ENCODE results near the gene FAM227B. TPM values are rescaled to one million over a fixed set of nuclear protein-coding genes. Genes with fewer than 3 reads are reported as not detected.

The FAM227B gene
- total RNA-seq, 1 experiment from 2014 or later, result 1.9 TPM

GRCh38 chr15:49308686-49309085 is 311.9 kb downstream of the FAM227B start:
- TF ChIP-seq, protein P1, sequence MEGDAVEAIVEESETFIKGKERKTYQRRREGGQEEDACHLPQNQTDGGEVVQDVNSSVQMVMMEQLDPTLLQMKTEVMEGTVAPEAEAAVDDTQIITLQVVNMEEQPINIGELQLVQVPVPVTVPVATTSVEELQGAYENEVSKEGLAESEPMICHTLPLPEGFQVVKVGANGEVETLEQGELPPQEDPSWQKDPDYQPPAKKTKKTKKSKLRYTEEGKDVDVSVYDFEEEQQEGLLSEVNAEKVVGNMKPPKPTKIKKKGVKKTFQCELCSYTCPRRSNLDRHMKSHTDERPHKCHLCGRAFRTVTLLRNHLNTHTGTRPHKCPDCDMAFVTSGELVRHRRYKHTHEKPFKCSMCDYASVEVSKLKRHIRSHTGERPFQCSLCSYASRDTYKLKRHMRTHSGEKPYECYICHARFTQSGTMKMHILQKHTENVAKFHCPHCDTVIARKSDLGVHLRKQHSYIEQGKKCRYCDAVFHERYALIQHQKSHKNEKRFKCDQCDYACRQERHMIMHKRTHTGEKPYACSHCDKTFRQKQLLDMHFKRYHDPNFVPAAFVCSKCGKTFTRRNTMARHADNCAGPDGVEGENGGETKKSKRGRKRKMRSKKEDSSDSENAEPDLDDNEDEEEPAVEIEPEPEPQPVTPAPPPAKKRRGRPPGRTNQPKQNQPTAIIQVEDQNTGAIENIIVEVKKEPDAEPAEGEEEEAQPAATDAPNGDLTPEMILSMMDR (IDR thresholded peaks at IDR 0.05; ENCODE audit: unreplicated experiment), result no peak
- no peak overlapping the region for H3K4me3 Mint-ChIP-seq (ENCODE audit: low read depth, unreplicated experiment)
- H3K4me1 Mint-ChIP-seq (ENCODE audit: low read depth, unreplicated experiment), result no peaks in the 10 kb centered on the region
- intact Hi-C loops (cut with micrococcal nuclease; ENCODE audit: unreplicated experiment), result no loop called here
- H3K36me3 Mint-ChIP-seq (ENCODE audit: insufficient read depth, unreplicated experiment), result peaks cover 5% of the 10 kb centered on the region
- no peak overlapping the region for H3K27ac Mint-ChIP-seq (ENCODE audit: unreplicated experiment)
- H3K27me3 Mint-ChIP-seq (ENCODE audit: unreplicated experiment), result no peaks in the 10 kb centered on the region
- CTCF ChIA-PET, result no interaction called here
- H3K9me3 Mint-ChIP-seq (ENCODE audit: low read depth, unreplicated experiment), result no peaks in the 10 kb centered on the region
- no TSS peak for BruUV-seq (replicated peaks)
- DNase-seq, result no peak

DNA sequence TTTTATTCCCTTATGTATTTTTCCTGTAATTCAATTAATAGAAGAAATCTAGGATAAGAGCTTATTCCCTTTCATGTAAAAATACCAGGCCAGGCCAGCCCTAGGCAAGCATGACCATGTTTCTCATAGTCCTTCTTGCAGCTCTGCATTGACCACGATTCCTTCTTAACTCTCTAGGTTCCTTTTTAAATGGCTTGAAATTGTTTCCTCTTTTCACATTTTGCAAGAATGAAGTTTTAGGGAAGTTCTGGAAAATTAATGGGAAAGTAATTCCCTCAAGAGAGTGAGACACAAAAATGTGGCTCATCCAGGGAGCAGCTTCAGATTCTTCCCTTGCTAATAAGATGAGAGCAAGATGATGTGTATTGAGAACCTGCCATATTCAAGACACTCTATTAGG is 314.1 kb downstream of the FAM227B start:
- TF ChIP-seq, protein P1 (IDR thresholded peaks at IDR 0.05; ENCODE audit: unreplicated experiment), result no peak
- BruUV-seq (replicated peaks), result no TSS peak
- H3K27me3 Mint-ChIP-seq (ENCODE audit: unreplicated experiment), result no peaks in the 10 kb centered on the region
- H3K4me3 Mint-ChIP-seq (ENCODE audit: low read depth, unreplicated experiment), result no peak overlapping the region
- CTCF ChIA-PET, result no interaction called here
- H3K27ac Mint-ChIP-seq (ENCODE audit: unreplicated experiment), result peak overlapping the region; percentile 3
- intact Hi-C loops (cut with micrococcal nuclease; ENCODE audit: unreplicated experiment), result no loop called here
- no peaks in the 10 kb centered on the region for H3K9me3 Mint-ChIP-seq (ENCODE audit: low read depth, unreplicated experiment)
- H3K36me3 Mint-ChIP-seq (ENCODE audit: insufficient read depth, unreplicated experiment), result peaks cover 5% of the 10 kb centered on the region
- H3K4me1 Mint-ChIP-seq (ENCODE audit: low read depth, unreplicated experiment), result peaks cover 1% of the 10 kb centered on the region
- DNase-seq, result no peak

DNA sequence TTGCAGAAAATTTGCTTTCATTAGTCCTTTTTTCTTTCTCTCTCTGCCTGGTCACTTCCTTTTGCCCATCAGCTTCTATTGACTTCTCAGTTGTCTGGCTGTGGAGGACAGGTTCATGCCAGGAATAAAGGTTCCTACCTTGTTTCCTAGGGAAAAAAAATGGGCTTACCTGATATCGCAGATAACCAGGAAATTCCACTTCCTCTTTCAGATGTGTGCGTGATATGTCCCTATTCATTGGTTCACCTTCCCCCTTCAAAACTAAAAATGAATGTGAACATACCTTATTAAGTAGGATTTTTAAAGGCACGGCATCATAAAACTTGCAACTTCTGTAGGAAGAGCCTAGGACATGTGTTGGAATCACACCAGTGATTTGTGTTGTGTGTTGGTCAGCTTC is 317.6 kb downstream of the FAM227B start:
- CTCF ChIA-PET, result no interaction called here
- peaks cover 5% of the 10 kb centered on the region for H3K36me3 Mint-ChIP-seq (ENCODE audit: insufficient read depth, unreplicated experiment)
- no TSS peak for BruUV-seq (replicated peaks)
- H3K4me3 Mint-ChIP-seq (ENCODE audit: low read depth, unreplicated experiment), result no peak overlapping the region
- no peaks in the 10 kb centered on the region for H3K27me3 Mint-ChIP-seq (ENCODE audit: unreplicated experiment)
- H3K4me1 Mint-ChIP-seq (ENCODE audit: low read depth, unreplicated experiment), result peaks cover 37% of the 10 kb centered on the region
- H3K27ac Mint-ChIP-seq (ENCODE audit: unreplicated experiment), result no peak overlapping the region
- H3K9me3 Mint-ChIP-seq (ENCODE audit: low read depth, unreplicated experiment), result no peaks in the 10 kb centered on the region
- intact Hi-C loops (cut with micrococcal nuclease; ENCODE audit: unreplicated experiment), result no loop called here
- TF ChIP-seq, protein P1 (IDR thresholded peaks at IDR 0.05; ENCODE audit: unreplicated experiment), result no peak
- no peak for DNase-seq

DNA sequence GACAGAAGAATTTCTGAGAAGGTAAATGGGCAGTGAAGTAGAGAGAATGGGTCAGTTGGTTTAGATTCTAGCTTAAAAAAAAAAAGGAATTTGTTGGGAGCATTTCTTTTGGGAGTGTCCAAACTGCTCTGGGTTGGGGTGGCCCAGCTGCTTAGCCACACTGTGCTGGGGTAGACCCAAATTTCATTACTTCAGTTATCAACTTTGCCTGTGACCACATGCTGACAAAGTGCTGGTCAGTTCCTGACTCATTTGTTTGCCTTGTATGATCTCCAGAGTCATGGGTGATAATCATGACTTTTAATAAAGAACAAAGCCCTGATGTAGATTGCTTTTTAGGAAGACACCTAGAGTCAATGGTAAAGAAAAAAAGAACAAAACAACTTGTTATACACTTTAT is 319.1 kb downstream of the FAM227B start:
- DNase-seq, result no peak
- BruUV-seq (replicated peaks), result no TSS peak
- H3K4me1 Mint-ChIP-seq (ENCODE audit: low read depth, unreplicated experiment), result peaks cover 37% of the 10 kb centered on the region
- CTCF ChIA-PET, result no interaction called here
- TF ChIP-seq, protein P1 (IDR thresholded peaks at IDR 0.05; ENCODE audit: unreplicated experiment), result no peak
- no peak overlapping the region for H3K4me3 Mint-ChIP-seq (ENCODE audit: low read depth, unreplicated experiment)
- no peak overlapping the region for H3K27ac Mint-ChIP-seq (ENCODE audit: unreplicated experiment)
- no peaks in the 10 kb centered on the region for H3K36me3 Mint-ChIP-seq (ENCODE audit: insufficient read depth, unreplicated experiment)
- H3K9me3 Mint-ChIP-seq (ENCODE audit: low read depth, unreplicated experiment), result no peaks in the 10 kb centered on the region
- intact Hi-C loops (cut with micrococcal nuclease; ENCODE audit: unreplicated experiment), result no loop called here
- no peaks in the 10 kb centered on the region for H3K27me3 Mint-ChIP-seq (ENCODE audit: unreplicated experiment)

GRCh38 chr15:49300856-49301255 is 319.8 kb downstream of the FAM227B start:
- no TSS peak for BruUV-seq (replicated peaks)

More at GRCh38 chr15:49300856-49301255, 319.8 kb downstream of the FAM227B start:
- H3K27ac Mint-ChIP-seq (ENCODE audit: unreplicated experiment), result no peak overlapping the region
- DNase-seq, result no peak
- TF ChIP-seq, protein P1 (IDR thresholded peaks at IDR 0.05; ENCODE audit: unreplicated experiment), result no peak
- H3K4me3 Mint-ChIP-seq (ENCODE audit: low read depth, unreplicated experiment), result no peak overlapping the region
- H3K36me3 Mint-ChIP-seq (ENCODE audit: insufficient read depth, unreplicated experiment), result no peaks in the 10 kb centered on the region
- H3K9me3 Mint-ChIP-seq (ENCODE audit: low read depth, unreplicated experiment), result no peaks in the 10 kb centered on the region
- H3K27me3 Mint-ChIP-seq (ENCODE audit: unreplicated experiment), result no peaks in the 10 kb centered on the region
- CTCF ChIA-PET, result no interaction called here
- H3K4me1 Mint-ChIP-seq (ENCODE audit: low read depth, unreplicated experiment), result peaks cover 37% of the 10 kb centered on the region
- intact Hi-C loops (cut with micrococcal nuclease; ENCODE audit: unreplicated experiment), result no loop called here

All from Calu3 (cell line).